HepG2 (cell line): ENCODE measurements around the gene CD300LF. TPM values are rescaled to one million over a fixed set of nuclear protein-coding genes. Genes with fewer than 3 reads are reported as not detected.

ENCODE experiments used
- ATAC-seq: fragments of 200-7000 bp; cut with Tn5 transposase; 3 replicates; pipeline ENCODE4 v1.9.1; 2020; ENCODE audit warnings: mild to moderate bottlenecking, moderate library complexity
- BruUV-seq: library from RNA; stranded (reverse); fragments of 400-500 nt; replicated peaks from 2 replicates; lab custom pipeline; 2021; lab: Mats Ljungman, UMichigan
- CTCF ChIA-PET: fragments of 300-600 bp; formaldehyde crosslinking; extraction: SDS; loops from one replicate; lab custom pipeline; 2021; ENCODE audit warnings: low total read pairs, inconsistent platforms, low intra/inter-chr PET ratio; lab: Yijun Ruan, JAX
- POLR2A ChIA-PET: fragments of 350-600 bp; sonication (Branson Sonifier 250); formaldehyde crosslinking; loops from one replicate; lab custom pipeline; 2020; ENCODE audit warnings: antibody characterized with exemption, inconsistent platforms; lab: Yijun Ruan, JAX
- DNase-seq: peaks from one replicate; pipeline ENCODE4 v3.0.0-alpha.2; 2015; ENCODE audit warnings: low spot score
- FAIRE-seq: peaks from 3 replicates; lab custom pipeline; 2011; peaks lifted over from hg19 to GRCh38; lab: Jason Lieb, UNC
- H2AFZ ChIP-seq: one replicate; pipeline ENCODE4 v1.6.1; 2011; ENCODE audit warnings: low read length, inconsistent platforms
- H3K27ac ChIP-seq: fragments of 300-600 bp; 3 replicates; pipeline ENCODE4 v1.8.0; 2011; ENCODE audit warnings: mixed run types, mild to moderate bottlenecking, mixed read lengths, low read length, inconsistent platforms; ENCODE audit not compliant: insufficient read depth; ENCODE audit errors: extremely low read length
- H3K27me3 ChIP-seq, 2 experiments: fragments of 200-600 bp in 1 of 2; 2 replicates in 1 of 2; 3 replicates in 1 of 2; pipeline versions ENCODE4 v1.6.0 to v1.8.0; 2011; ENCODE audit warnings: low read length in 2 of 2, mild to moderate bottlenecking in 2 of 2, moderate library complexity in 2 of 2, inconsistent platforms in 1 of 2; ENCODE audit not compliant: insufficient read depth in 2 of 2, control insufficient read depth in 1 of 2
- H3K36me3 ChIP-seq, 2 experiments: fragments of 200-600 bp in 1 of 2; replicated peaks in 1 of 2; 2 replicates in 1 of 2; 3 replicates in 1 of 2; pipeline versions ENCODE4 v1.5.1 to v1.8.0; 2011; ENCODE audit warnings: low read length in 2 of 2, inconsistent platforms in 1 of 2; ENCODE audit not compliant: insufficient read depth in 2 of 2, control insufficient read depth in 1 of 2
- H3K4me1 ChIP-seq: 2 replicates; pipeline ENCODE4 v1.5.1; 2012; ENCODE audit warnings: low read length, inconsistent platforms; ENCODE audit not compliant: insufficient read depth
- H3K4me2 ChIP-seq: 2 replicates; pipeline ENCODE4 v1.6.0; 2011; ENCODE audit warnings: low read depth, low read length, inconsistent platforms
- H3K4me3 ChIP-seq, 3 experiments: fragments of 200-600 bp in 1 of 3; sonication (generic), shearing (Covaris generic) in 1 of 3; replicated peaks in 1 of 3; 2 replicates each; pipeline ENCODE4 v1.5.1; 2011 to 2016; ENCODE audit warnings: low read length in 3 of 3, inconsistent platforms in 2 of 3, low read depth in 2 of 3, mild to moderate bottlenecking in 2 of 3, control low read depth in 1 of 3, mixed read lengths in 1 of 3; ENCODE audit not compliant: insufficient read depth in 1 of 3
- H3K79me2 ChIP-seq: one replicate; pipeline ENCODE4 v1.6.1; 2011; ENCODE audit warnings: low read length, inconsistent platforms; ENCODE audit not compliant: insufficient read depth
- H3K9ac ChIP-seq: 2 replicates; pipeline ENCODE4 v1.6.0; 2011; ENCODE audit warnings: mild to moderate bottlenecking, low read depth, low read length, inconsistent platforms; ENCODE audit not compliant: insufficient read depth
- H3K9me3 ChIP-seq: 2 replicates; pipeline ENCODE4 v1.5.1; 2012; ENCODE audit warnings: mild to moderate bottlenecking, low read length
- H4K20me1 ChIP-seq: 2 replicates; pipeline ENCODE4 v1.6.0; 2011; ENCODE audit warnings: inconsistent platforms, mild to moderate bottlenecking, low read length, moderate library complexity; ENCODE audit not compliant: insufficient read depth
- CTCF ChIP-seq: sonication (generic); formaldehyde crosslinking; IDR thresholded peaks from 2 replicates; pipeline ENCODE4 v1.5.0; 2020; ENCODE audit warnings: mild to moderate bottlenecking, missing genetic modification reagents, moderate library complexity
- GZF1 ChIP-seq: sonication (generic); formaldehyde crosslinking; IDR thresholded peaks from 2 replicates; pipeline ENCODE4 v1.5.1; 2020; ENCODE audit warnings: mild to moderate bottlenecking, missing genetic modification reagents
- MBNL3 ChIP-seq: fragments of 250-450 bp; sonication (Bioruptor Pico); conservative IDR thresholded peaks from 2 replicates; pipeline ENCODE4 v1.8.0; 2022; ENCODE audit warnings: mild to moderate bottlenecking, inconsistent platforms
- MYC ChIP-seq: sonication (generic); formaldehyde crosslinking; IDR thresholded peaks from 2 replicates; pipeline ENCODE4 v1.9.0; 2021; ENCODE audit warnings: missing genetic modification reagents, borderline replicate concordance
- NFYC ChIP-seq: IDR thresholded peaks from 2 replicates; pipeline ENCODE4 v1.6.1; 2016; ENCODE audit warnings: missing genetic modification reagents, missing compliant biosample characterization
- NR0B2 ChIP-seq: sonication (generic); formaldehyde crosslinking; IDR thresholded peaks from 2 replicates; pipeline ENCODE4 v1.4.0; 2020; ENCODE audit warnings: mild to moderate bottlenecking, missing genetic modification reagents
- ONECUT2 ChIP-seq: sonication (generic); formaldehyde crosslinking; IDR thresholded peaks from 2 replicates; pipeline ENCODE4 v1.4.0; 2020; ENCODE audit warnings: missing genetic modification reagents
- RAD21 ChIP-seq: fragments of 450-650 bp; formaldehyde crosslinking; IDR thresholded peaks from 2 replicates; pipeline ENCODE4 v1.5.0; 2020; ENCODE audit warnings: mild to moderate bottlenecking
- RFX1 ChIP-seq: fragments of 450-650 bp; IDR thresholded peaks from 2 replicates; pipeline ENCODE4 v1.6.1; 2017
- SNAPC4 ChIP-seq: sonication (generic); formaldehyde crosslinking; IDR thresholded peaks from 2 replicates; pipeline ENCODE4 v1.4.0; 2020; ENCODE audit warnings: mild to moderate bottlenecking, missing genetic modification reagents
- STAG1 ChIP-seq: sonication (generic); formaldehyde crosslinking; IDR thresholded peaks from 2 replicates; pipeline ENCODE4 v1.4.0; 2020; ENCODE audit warnings: missing genetic modification reagents
- ZNF256 ChIP-seq: sonication (generic); formaldehyde crosslinking; conservative IDR thresholded peaks from 2 replicates; pipeline ENCODE4 v1.4.0; 2020; ENCODE audit warnings: missing genetic modification reagents
- ZNF274 ChIP-seq: sonication (generic); formaldehyde crosslinking; IDR thresholded peaks from 2 replicates; pipeline ENCODE4 v1.5.1; 2020; ENCODE audit warnings: mild to moderate bottlenecking, missing genetic modification reagents
- ZNF33B ChIP-seq: sonication (generic); formaldehyde crosslinking; IDR thresholded peaks from 2 replicates; pipeline ENCODE4 v1.5.1; 2020; ENCODE audit warnings: mild to moderate bottlenecking, missing genetic modification reagents
- WGBS: methylation state at CpG from one replicate; pipeline ENCODE4 v1.1.6; 2017; ENCODE audit warnings: low lambda C conversion rate; 5-methylcytosine and 5-hydroxymethylcytosine counted together
- in situ Hi-C: cut with HindIII; loops from 2 replicates; pipeline ENCODE4 v1.10.0; 2017; ENCODE audit warnings: low pct_unique_long_range_greater_than_20kb; ENCODE audit not compliant: extremely low pct_ligation_motif_present
- intact Hi-C: fragments of 100-400 bp; cut with micrococcal nuclease; formaldehyde crosslinking; loops from one replicate; pipeline ENCODE4 v1.10.0; 2022; ENCODE audit not compliant: unreplicated experiment
- polyA plus RNA-seq, 8 experiments: library from polyadenylated mRNA; depleted of rRNA in 3 of 8; stranded (reverse) in 7 of 8; unstranded in 1 of 8; fragments of >200 nt; fragmentation: Illumina TruSeq in 4 of 8; extraction: Trizol in 4 of 8; gene quantifications; 2 replicates each; pipeline versions ENCODE4 v1.2.1 to v1.2.3, GENCODE V29; 2011 to 2016; ENCODE audit warnings: low read depth in 4 of 8, missing spikeins in 1 of 8, mixed read lengths in 1 of 8; ENCODE audit not compliant: insufficient read depth in 1 of 8
- total RNA-seq, 5 experiments: library from RNA; depleted of rRNA; stranded (reverse); fragments of >200 nt; fragmentation: Illumina TruSeq; extraction: Trizol; gene quantifications; 2 replicates each; pipeline ENCODE4 v1.2.3, GENCODE V29; 2016; ENCODE audit warnings: low read depth in 1 of 5

Gene CD300LF
- total and polyA plus RNA-seq, 2 of the 13 experiments (the other 11 are each of a cell fraction or from before 2014, with no cell fraction given) = not detected

GRCh38 chr17:74686761-74687160 lies 26.0 kb downstream of the CD300LF start:
- no TSS peak for BruUV-seq
- in situ Hi-C loops = no loop called here
- H3K9ac ChIP-seq = no peak overlapping the region
- no peaks in the 10 kb centered on the region for H4K20me1 ChIP-seq
- ATAC-seq (peak; percentile 53), DNase-seq (no peak), FAIRE-seq (no peak)
- POLR2A ChIA-PET = interaction anchor here (0.8 kb wide), 1 partner anchor 9 kb away, joined by 3 read pairs; no protein-coding TSS in a partner anchor
- peaks cover 0 to 48% of the 10 kb centered on the region in 2 experiments; a peak in 4 of 5 replicates for H3K27me3 ChIP-seq
- no peaks in the 10 kb centered on the region for H3K9me3 ChIP-seq
- TF ChIP-seq SNAPC4 (CRISPR knock-in tag) (no peak), NR0B2 (CRISPR knock-in tag) (no peak), RAD21 (CRISPR knock-in tag) (no peak), ZNF33B (CRISPR knock-in tag) (no peak), MYC (CRISPR knock-in tag) (no peak), RFX1 (no peak), STAG1 (CRISPR knock-in tag) (0 out of 2 replicates have a peak, but pooled peaks have one; percentile 6), GZF1 (CRISPR knock-in tag) (no peak), MBNL3 (no peak), NFYC (CRISPR knock-in tag) (no peak), ZNF274 (CRISPR knock-in tag) (no peak), CTCF (0 out of 2 replicates have a peak, but pooled peaks have one; percentile 13), ONECUT2 (CRISPR knock-in tag) (no peak), ZNF256 (no peak)
- intact Hi-C loops = no loop called here
- H3K4me3 ChIP-seq = no peak overlapping the region
- H3K79me2 ChIP-seq = no peaks in the 10 kb centered on the region
- H3K4me1 ChIP-seq = no peaks in the 10 kb centered on the region
- H2AFZ ChIP-seq = no peak overlapping the region
- no peaks in the 10 kb centered on the region for H3K36me3 ChIP-seq
- no peak overlapping the region for H3K27ac ChIP-seq
- H3K4me2 ChIP-seq = no peak overlapping the region
- WGBS = 4% methylated on average over 5 of the region's 5 CpGs
- CTCF ChIA-PET = no interaction called here
